ENCODE data around the gene STARD3NL. TPM values are rescaled to one million over a fixed set of nuclear protein-coding genes. Genes with fewer than 3 reads are reported as not detected.
"Not testable (repeated sequence)": the region's sequence is repeated elsewhere in the genome, so short reads cannot be mapped to it uniquely, and the experiment has no call there.

The STARD3NL gene
- total and polyA plus RNA-seq, 2 donors: 40.6 to 56.5 TPM

GRCh38 chr7:38220452-38220851 lies 42.4 kb downstream of the STARD3NL start:
- no peaks in the 10 kb centered on the region for H3K36me3 ChIP-seq (ENCODE audit: insufficient read depth)
- no peak for DNase-seq (ENCODE audit: extremely low spot score)
- no peak overlapping the region for H3K27ac ChIP-seq (ENCODE audit: low read depth)
- no peak overlapping the region for H3K4me3 ChIP-seq (ENCODE audit: low read depth, low read length)
- H3K4me1 ChIP-seq (ENCODE audit: insufficient read depth): no peaks in the 10 kb centered on the region
- 85% methylated on average over 3 of the region's 3 CpGs for WGBS

GRCh38 chr7:38222481-38223096 lies 44.5 kb downstream of the STARD3NL start:
- Histone ChIP-seq H3K4me1 (ENCODE audit: insufficient read depth) (no peaks in the 10 kb centered on the region), H3K4me3 (ENCODE audit: low read depth, low read length) (no peak overlapping the region), H3K27ac (ENCODE audit: low read depth) (no peak overlapping the region), H3K36me3 (ENCODE audit: insufficient read depth) (no peaks in the 10 kb centered on the region)
- no peak for DNase-seq (ENCODE audit: extremely low spot score)
- 63% methylated on average over 5 of the region's 5 CpGs for WGBS

- H3K36me3 ChIP-seq (ENCODE audit: insufficient read depth): no peaks in the 10 kb centered on the region
- H3K27ac ChIP-seq (ENCODE audit: low read depth): no peak overlapping the region
- no peaks in the 10 kb centered on the region for H3K4me1 ChIP-seq (ENCODE audit: insufficient read depth)
- no peak overlapping the region for H3K4me3 ChIP-seq (ENCODE audit: low read depth, low read length)
- no peak for DNase-seq (ENCODE audit: extremely low spot score)
- 93% methylated on average over 2 of the region's 2 CpGs for WGBS
These were observed 45.3 kb downstream of the STARD3NL start for GRCh38 chr7:38223306-38223705.

- no peak overlapping the region for H3K4me3 ChIP-seq (ENCODE audit: low read depth, low read length)
- H3K36me3 ChIP-seq (ENCODE audit: insufficient read depth): no peaks in the 10 kb centered on the region
- H3K27ac ChIP-seq (ENCODE audit: low read depth): no peak overlapping the region
- DNase-seq (ENCODE audit: extremely low spot score): no peak
- 80% methylated on average over 5 of the region's 5 CpGs for WGBS
- no peaks in the 10 kb centered on the region for H3K4me1 ChIP-seq (ENCODE audit: insufficient read depth)
These were observed 46.3 kb downstream of the STARD3NL start for GRCh38 chr7:38224392-38224791.

GRCh38 chr7:38229386-38229785 lies 51.3 kb downstream of the STARD3NL start:
- Histone ChIP-seq H3K4me3 (ENCODE audit: low read depth, low read length) (no peak overlapping the region), H3K36me3 (ENCODE audit: insufficient read depth) (peaks cover 1% of the 10 kb centered on the region), H3K4me1 (ENCODE audit: insufficient read depth) (no peaks in the 10 kb centered on the region), H3K27ac (ENCODE audit: low read depth) (no peak overlapping the region)
- 85% methylated on average over 6 of the region's 6 CpGs for WGBS
- DNase-seq (ENCODE audit: extremely low spot score): no peak

- no peaks in the 10 kb centered on the region for H3K4me1 ChIP-seq (ENCODE audit: insufficient read depth)
- H3K27ac ChIP-seq (ENCODE audit: low read depth): no peak overlapping the region
- WGBS: 73% methylated on average over 6 of the region's 6 CpGs
- DNase-seq (ENCODE audit: extremely low spot score): no peak
- H3K4me3 ChIP-seq (ENCODE audit: low read depth, low read length): no peak overlapping the region
- peaks cover 1% of the 10 kb centered on the region for H3K36me3 ChIP-seq (ENCODE audit: insufficient read depth)
These were observed 52.0 kb downstream of the STARD3NL start for GRCh38 chr7:38229884-38230642.

- WGBS: 79% methylated on average over 11 of the region's 11 CpGs
- no peak overlapping the region for H3K4me3 ChIP-seq (ENCODE audit: low read depth, low read length)
- H3K27ac ChIP-seq (ENCODE audit: low read depth): no peak overlapping the region
- DNase-seq (ENCODE audit: extremely low spot score): no peak
- peaks cover 1% of the 10 kb centered on the region for H3K36me3 ChIP-seq (ENCODE audit: insufficient read depth)
- no peaks in the 10 kb centered on the region for H3K4me1 ChIP-seq (ENCODE audit: insufficient read depth)
These were observed 54.7 kb downstream of the STARD3NL start for GRCh38 chr7:38232502-38233366.

GRCh38 chr7:38234759-38235158 lies 56.7 kb downstream of the STARD3NL start:
- not testable (repeated sequence) for H3K4me1 ChIP-seq (ENCODE audit: insufficient read depth); DNase-seq (ENCODE audit: extremely low spot score); H3K4me3 ChIP-seq (ENCODE audit: low read depth, low read length); H3K36me3 ChIP-seq (ENCODE audit: insufficient read depth); H3K27ac ChIP-seq (ENCODE audit: low read depth)
- 90% methylated on average over 11 of the region's 11 CpGs for WGBS

GRCh38 chr7:38235606-38236005 lies 57.6 kb downstream of the STARD3NL start:
- no peak overlapping the region for H3K4me3 ChIP-seq (ENCODE audit: low read depth, low read length)
- H3K27ac ChIP-seq (ENCODE audit: low read depth): no peak overlapping the region
- WGBS: 54% methylated on average over 4 of the region's 4 CpGs
- H3K36me3 ChIP-seq (ENCODE audit: insufficient read depth): no peaks in the 10 kb centered on the region
- DNase-seq (ENCODE audit: extremely low spot score): no peak
- H3K4me1 ChIP-seq (ENCODE audit: insufficient read depth): no peaks in the 10 kb centered on the region

GRCh38 chr7:38239129-38239528 lies 61.1 kb downstream of the STARD3NL start:
- not testable (repeated sequence) for DNase-seq (ENCODE audit: extremely low spot score); H3K27ac ChIP-seq (ENCODE audit: low read depth); H3K36me3 ChIP-seq (ENCODE audit: insufficient read depth); H3K4me3 ChIP-seq (ENCODE audit: low read depth, low read length); H3K4me1 ChIP-seq (ENCODE audit: insufficient read depth)
- whole genome bisulfite sequencing: 85% methylated on average over 10 of the region's 10 CpGs

- H3K4me1 ChIP-seq (ENCODE audit: insufficient read depth): peaks cover 2% of the 10 kb centered on the region
- 38% methylated on average over 3 of the region's 3 CpGs for WGBS
- no peak overlapping the region for H3K27ac ChIP-seq (ENCODE audit: low read depth)
- H3K36me3 ChIP-seq (ENCODE audit: insufficient read depth): no peaks in the 10 kb centered on the region
- no peak overlapping the region for H3K4me3 ChIP-seq (ENCODE audit: low read depth, low read length)
- no peak for DNase-seq (ENCODE audit: extremely low spot score)
These were observed 63.0 kb downstream of the STARD3NL start for GRCh38 chr7:38241071-38241470.

GRCh38 chr7:38242814-38243213 lies 64.8 kb downstream of the STARD3NL start:
- Histone ChIP-seq H3K27ac (ENCODE audit: low read depth) (no peak overlapping the region), H3K4me3 (ENCODE audit: low read depth, low read length) (no peak overlapping the region), H3K36me3 (ENCODE audit: insufficient read depth) (no peaks in the 10 kb centered on the region), H3K4me1 (ENCODE audit: insufficient read depth) (peaks cover 2% of the 10 kb centered on the region)
- WGBS: 89% methylated on average over 6 of the region's 6 CpGs
- no peak for DNase-seq (ENCODE audit: extremely low spot score)

- H3K4me1 ChIP-seq (ENCODE audit: insufficient read depth); H3K27ac ChIP-seq (ENCODE audit: low read depth); H3K4me3 ChIP-seq (ENCODE audit: low read depth, low read length); DNase-seq (ENCODE audit: extremely low spot score); H3K36me3 ChIP-seq (ENCODE audit: insufficient read depth): not testable (repeated sequence)
- WGBS: 49% methylated on average over 5 of the region's 5 CpGs
These were observed 65.3 kb downstream of the STARD3NL start for GRCh38 chr7:38243345-38243744.

- DNase-seq (ENCODE audit: extremely low spot score): no peak
- 84% methylated on average over 14 of the region's 14 CpGs for WGBS
These were observed 66.5 kb downstream of the STARD3NL start for GRCh38 chr7:38244516-38244915.

More at GRCh38 chr7:38244516-38244915, 66.5 kb downstream of the STARD3NL start:
- Histone ChIP-seq H3K4me1 (ENCODE audit: insufficient read depth) (peaks cover 2% of the 10 kb centered on the region), H3K4me3 (ENCODE audit: low read depth, low read length) (no peak overlapping the region), H3K36me3 (ENCODE audit: insufficient read depth) (no peaks in the 10 kb centered on the region), H3K27ac (ENCODE audit: low read depth) (no peak overlapping the region)
